Loucy (cell line): ENCODE measurements around the gene ZNF195.
"Not testable (repeated sequence)": the region's sequence is repeated elsewhere in the genome, so short reads cannot be mapped to it uniquely, and the experiment has no call there.

ENCODE experiments used
- H2AFZ ChIP-seq: fragments of 200-600 bp; sonication (generic); 2 replicates; pipeline ENCODE4 v1.6.0; 2016; ENCODE audit warnings: antibody characterized with exemption, mild to moderate bottlenecking, low read length, moderate library complexity
- H3F3A ChIP-seq: fragments of 200-600 bp; 2 replicates; pipeline ENCODE4 v1.6.0; 2016; ENCODE audit warnings: antibody characterized with exemption, low read depth, mild to moderate bottlenecking
- H3K27me3 ChIP-seq: fragments of 200-600 bp; sonication (generic); 2 replicates; pipeline ENCODE4 v1.6.1; 2014; ENCODE audit warnings: low read length, mild to moderate bottlenecking; ENCODE audit not compliant: insufficient read depth, poor library complexity, severe bottlenecking
- H3K36me3 ChIP-seq: fragments of 200-600 bp; sonication (generic); 2 replicates; pipeline ENCODE4 v1.6.1; 2016; ENCODE audit warnings: low read length; ENCODE audit not compliant: insufficient read depth
- H3K4me1 ChIP-seq: fragments of 200-600 bp; sonication (generic); 2 replicates; pipeline ENCODE4 v1.5.1; 2014; ENCODE audit warnings: low read length, mild to moderate bottlenecking; ENCODE audit not compliant: insufficient read depth, poor library complexity, severe bottlenecking
- H3K4me2 ChIP-seq: fragments of 200-600 bp; sonication (generic); 2 replicates; pipeline ENCODE4 v1.6.0; 2014; ENCODE audit warnings: antibody characterized with exemption, low read length, low read depth, mild to moderate bottlenecking; ENCODE audit not compliant: poor library complexity, severe bottlenecking
- H3K4me3 ChIP-seq: fragments of 200-600 bp; sonication (generic); 2 replicates; pipeline ENCODE4 v1.5.1; 2014; ENCODE audit warnings: low read length, mild to moderate bottlenecking, mixed read lengths; ENCODE audit not compliant: poor library complexity, severe bottlenecking
- H3K79me2 ChIP-seq: fragments of 200-600 bp; sonication (generic); 2 replicates; pipeline ENCODE4 v1.6.1; 2014; ENCODE audit warnings: low read length; ENCODE audit not compliant: insufficient read depth
- H3K9ac ChIP-seq: fragments of 200-600 bp; sonication (generic); 2 replicates; pipeline ENCODE4 v1.6.0; 2014; ENCODE audit warnings: mild to moderate bottlenecking, low read depth, low read length, moderate library complexity; ENCODE audit not compliant: poor library complexity, severe bottlenecking
- H3K9me2 ChIP-seq: fragments of 200-600 bp; sonication (generic); replicated peaks from 2 replicates; pipeline ENCODE4 v1.6.1; 2016; ENCODE audit warnings: low read depth, low read length, mixed read lengths
- H3K9me3 ChIP-seq: fragments of 200-600 bp; sonication (generic); 2 replicates; pipeline ENCODE4 v1.6.1; 2014; ENCODE audit warnings: mild to moderate bottlenecking, antibody characterized with exemption, low read length, low read depth; ENCODE audit not compliant: insufficient read depth
- H4K20me1 ChIP-seq: fragments of 200-600 bp; sonication (generic); 2 replicates; pipeline ENCODE4 v1.6.0; 2014; ENCODE audit warnings: antibody characterized with exemption, low read length, mild to moderate bottlenecking; ENCODE audit not compliant: insufficient read depth, poor library complexity, severe bottlenecking
- CTCF ChIP-seq: fragments of 200-600 bp; sonication (generic); conservative IDR thresholded peaks from 2 replicates; pipeline ENCODE4 v1.5.1; 2014; ENCODE audit warnings: mild to moderate bottlenecking, antibody characterized with exemption, low read length
- EZH2phosphoT487 ChIP-seq: fragments of 200-600 bp; IDR thresholded peaks from 2 replicates; pipeline ENCODE4 v1.6.1; 2018; ENCODE audit warnings: antibody characterized with exemption, mild to moderate bottlenecking, moderate library complexity, borderline replicate concordance

ZNF195 gene

GRCh38 chr11:3412837-3413236 lies 33.9 kb upstream of the ZNF195 start:
- Histone ChIP-seq H3K36me3 (no peaks in the 10 kb centered on the region), H3K9me2 (no peaks in the 10 kb centered on the region), H3K79me2 (no peaks in the 10 kb centered on the region), H3K9ac (no peak overlapping the region), H2AFZ (no peak overlapping the region), H3K9me3 (no peaks in the 10 kb centered on the region), H3K27me3 (no peaks in the 10 kb centered on the region), H3K4me3 (no peak overlapping the region), H3F3A (no peaks in the 10 kb centered on the region), H4K20me1 (no peaks in the 10 kb centered on the region), H3K4me1 (no peaks in the 10 kb centered on the region), H3K4me2 (no peak overlapping the region)
- TF ChIP-seq EZH2phosphoT487: no peak
- no peak for TF ChIP-seq CTCF

- not testable (repeated sequence) for H3K9me3 ChIP-seq, H3K4me1 ChIP-seq, H3F3A ChIP-seq, H3K4me2 ChIP-seq, H3K9ac ChIP-seq, H3K9me2 ChIP-seq, H3K27me3 ChIP-seq, H3K79me2 ChIP-seq, H4K20me1 ChIP-seq, H3K36me3 ChIP-seq, H3K4me3 ChIP-seq
- TF ChIP-seq CTCF: peak; percentile 66
- H2AFZ ChIP-seq: peak overlapping the region; percentile 40; the same call in 1 of the 2 replicates
Observed at GRCh38 chr11:3408722-3409121, 29.8 kb upstream of the ZNF195 start.

- H3K79me2 ChIP-seq, H4K20me1 ChIP-seq, H3K9ac ChIP-seq, H3K36me3 ChIP-seq, H3K4me2 ChIP-seq, H3K4me3 ChIP-seq, H3K27me3 ChIP-seq, H3F3A ChIP-seq, H3K9me3 ChIP-seq, H3K4me1 ChIP-seq, H3K9me2 ChIP-seq: not testable (repeated sequence)
- peak overlapping the region; percentile 40; the same call in 1 of the 2 replicates for H2AFZ ChIP-seq
Observed at GRCh38 chr11:3408058-3408605, 29.2 kb upstream of the ZNF195 start.

GRCh38 chr11:3406937-3407336 lies 28.0 kb upstream of the ZNF195 start:
- H3K27me3 ChIP-seq, H4K20me1 ChIP-seq: not testable (repeated sequence)

GRCh38 chr11:3406223-3406875 lies 27.4 kb upstream of the ZNF195 start:
- H3K4me2 ChIP-seq, H3K79me2 ChIP-seq, H3F3A ChIP-seq, H3K9ac ChIP-seq, H3K27me3 ChIP-seq, H3K9me3 ChIP-seq, H2AFZ ChIP-seq, H3K4me3 ChIP-seq, H3K36me3 ChIP-seq, H4K20me1 ChIP-seq, H3K9me2 ChIP-seq, H3K4me1 ChIP-seq: not testable (repeated sequence)

More at GRCh38 chr11:3406937-3407336, 28.0 kb upstream of the ZNF195 start:
- H3K36me3 ChIP-seq, H3K4me1 ChIP-seq, H3K9me2 ChIP-seq, H3K4me2 ChIP-seq, H3K9me3 ChIP-seq, H3K4me3 ChIP-seq, H3K79me2 ChIP-seq, H3K9ac ChIP-seq, H3F3A ChIP-seq, H2AFZ ChIP-seq: not testable (repeated sequence)
